ENCODE results near the gene CDH23. TPM values are rescaled to one million over a fixed set of nuclear protein-coding genes. Genes with fewer than 3 reads are reported as not detected.

The CDH23 gene
- total and polyA plus RNA-seq, 2 donors (not counting 1 experiment from before 2014, with no cell fraction given), result 0.37 to 0.89 TPM

DNA sequence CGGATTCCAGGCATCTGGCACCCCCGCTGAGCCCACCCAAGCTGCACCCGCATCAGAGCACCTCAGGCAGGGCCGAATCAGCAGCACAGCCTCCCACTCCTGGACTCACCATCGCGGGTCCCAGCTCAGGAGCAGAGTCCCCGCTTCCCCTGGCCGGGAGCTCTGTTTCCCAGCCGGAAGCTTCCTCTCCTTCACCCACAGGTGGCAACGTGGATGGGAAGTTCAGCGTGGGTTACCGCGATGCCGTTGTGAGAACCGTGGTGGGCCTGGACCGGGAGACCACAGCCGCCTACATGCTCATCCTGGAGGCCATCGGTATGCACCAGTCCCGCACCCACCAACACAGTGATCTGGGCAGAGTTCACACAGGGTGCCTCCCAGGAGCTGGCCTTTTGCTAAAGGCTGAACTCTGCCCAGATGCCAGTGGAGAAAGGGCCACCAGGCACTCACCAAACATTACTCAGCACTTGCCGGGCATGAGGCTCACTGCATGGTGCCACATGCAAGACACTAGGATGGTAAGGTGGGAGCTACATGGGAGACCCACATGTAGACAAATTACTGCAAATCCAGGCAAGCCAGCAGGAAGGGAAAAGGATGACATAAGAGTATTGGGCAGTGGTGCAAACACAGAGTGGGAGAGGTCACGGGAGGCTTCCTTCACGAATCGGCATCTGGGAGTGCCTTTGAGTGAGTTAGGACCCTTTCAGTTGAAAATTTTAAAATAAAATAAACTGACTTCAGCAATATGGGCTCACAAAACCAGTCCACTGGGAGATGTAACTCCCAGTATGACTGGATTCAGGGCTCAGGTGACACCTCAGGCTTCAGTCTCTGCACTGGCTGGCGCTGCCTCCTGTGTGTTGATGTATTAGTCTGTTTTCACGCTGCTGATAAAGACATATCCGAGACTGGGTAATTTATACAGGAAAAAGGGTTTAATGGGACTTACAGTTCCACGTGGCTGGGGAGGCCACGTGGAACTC is 312.5 kb downstream of the CDH23 start:
- Mint-ChIP-seq H3K27ac (peak overlapping the region; percentile 34), H3K27me3 (no peaks in the 10 kb centered on the region), H3K4me1 (peaks cover 38% of the 10 kb centered on the region), H3K4me3 (no peak overlapping the region), H3K9me3 (ENCODE audit: insufficient read depth) (no peaks in the 10 kb centered on the region)
- Histone ChIP-seq H3K9ac (ENCODE audit: low read length) (no peak overlapping the region), H3K4me3 (ENCODE audit: control extremely low read depth in 1 of 5, extremely low read depth in 1 of 5, insufficient read depth in 1 of 5, low read depth in 2 of 5, low read length in 4 of 5) (no peak overlapping the region), H3K27me3 (replicated peaks in 1 of 4; ENCODE audit: control extremely low read depth in 1 of 4, control insufficient read depth in 3 of 4, insufficient read depth in 4 of 4, low read length in 3 of 4) (no peaks in the 10 kb centered on the region), H3K9me3 (ENCODE audit: control extremely low read depth in 1 of 3, control insufficient read depth in 2 of 3, insufficient read depth in 1 of 3, low read length in 2 of 3) (no peaks in the 10 kb centered on the region), H3K4me1 (ENCODE audit: control insufficient read depth in 2 of 2, insufficient read depth in 2 of 2, low read length in 2 of 2) (peaks cover 25 to 31% of the 10 kb centered on the region in 2 donors), H3K4me2 (replicated peaks; ENCODE audit: low read depth, low read length, poor library complexity, severe bottlenecking) (no peak overlapping the region), H3K27ac (ENCODE audit: low read length in 2 of 2) (no peak overlapping the region), H2AFZ (ENCODE audit: insufficient read depth, low read depth, low read length, poor library complexity, severe bottlenecking) (no peak overlapping the region), H3K36me3 (replicated peaks in 1 of 2; ENCODE audit: control extremely low read depth in 1 of 2, control insufficient read depth in 1 of 2, extremely low read depth in 1 of 2, insufficient read depth in 2 of 2, low read length in 1 of 2) (no peaks in the 10 kb centered on the region), H3K79me2 (ENCODE audit: control insufficient read depth, insufficient read depth, low read length) (no peaks in the 10 kb centered on the region), H4K20me1 (ENCODE audit: control insufficient read depth, insufficient read depth, low read length, poor library complexity, severe bottlenecking) (no peaks in the 10 kb centered on the region)
- 71% methylated on average over 23 of the region's 28 CpGs for WGBS (ENCODE audit: insufficient coverage)
- TF ChIP-seq, protein P1, sequence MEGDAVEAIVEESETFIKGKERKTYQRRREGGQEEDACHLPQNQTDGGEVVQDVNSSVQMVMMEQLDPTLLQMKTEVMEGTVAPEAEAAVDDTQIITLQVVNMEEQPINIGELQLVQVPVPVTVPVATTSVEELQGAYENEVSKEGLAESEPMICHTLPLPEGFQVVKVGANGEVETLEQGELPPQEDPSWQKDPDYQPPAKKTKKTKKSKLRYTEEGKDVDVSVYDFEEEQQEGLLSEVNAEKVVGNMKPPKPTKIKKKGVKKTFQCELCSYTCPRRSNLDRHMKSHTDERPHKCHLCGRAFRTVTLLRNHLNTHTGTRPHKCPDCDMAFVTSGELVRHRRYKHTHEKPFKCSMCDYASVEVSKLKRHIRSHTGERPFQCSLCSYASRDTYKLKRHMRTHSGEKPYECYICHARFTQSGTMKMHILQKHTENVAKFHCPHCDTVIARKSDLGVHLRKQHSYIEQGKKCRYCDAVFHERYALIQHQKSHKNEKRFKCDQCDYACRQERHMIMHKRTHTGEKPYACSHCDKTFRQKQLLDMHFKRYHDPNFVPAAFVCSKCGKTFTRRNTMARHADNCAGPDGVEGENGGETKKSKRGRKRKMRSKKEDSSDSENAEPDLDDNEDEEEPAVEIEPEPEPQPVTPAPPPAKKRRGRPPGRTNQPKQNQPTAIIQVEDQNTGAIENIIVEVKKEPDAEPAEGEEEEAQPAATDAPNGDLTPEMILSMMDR (IDR thresholded peaks at IDR 0.05), result no peak
- no peak for TF ChIP-seq EZH2 (IDR thresholded peaks at IDR 0.05; ENCODE audit: borderline replicate concordance, insufficient read depth, low read depth, low read length, poor library complexity, severe bottlenecking)
- CTCF ChIA-PET, result interaction anchor here (0.6 to 14.0 kb wide), 41 partner anchors 7 to 405 kb away, joined by 3 to 199 read pairs (median 6); partner anchors contain the start of genes C10orf105, CDH23, SLC29A3 and VSIR
- DNase-seq (no peak), ATAC-seq (ENCODE audit: low read depth) (no peak)
- POLR2A ChIA-PET, result interaction anchor here (1.3 to 1.6 kb wide), 4 partner anchors 58 to 390 kb away, joined by 3 to 4 read pairs (median 4); partner anchors contain the start of gene SLC29A3
- intact Hi-C loops (cut with micrococcal nuclease), result loop anchor here (1.0 to 5.0 kb wide), 7 partner anchors 44 to 395 kb away; partner anchors contain the start of genes CDH23 and SLC29A3
